Stimulated activated CD8-positive, alpha-beta memory T cell treated with anti-CD3 and anti-CD28 coated beads, Interleukin-4, amount 100 ng/mL, for 1 hour (primary cell): ENCODE data around the gene IDUA.
"Not testable (repeated sequence)": the region's sequence is repeated elsewhere in the genome, so short reads cannot be mapped to it uniquely, and the experiment has no call there.

ENCODE experiments used
- DNase-seq, 2 donors: peaks; one replicate each; pipeline ENCODE4 v3.0.0-alpha.2; 2020; ENCODE audit warnings: low read depth in 2 of 2, low spot score in 1 of 2

Gene IDUA

DNA sequence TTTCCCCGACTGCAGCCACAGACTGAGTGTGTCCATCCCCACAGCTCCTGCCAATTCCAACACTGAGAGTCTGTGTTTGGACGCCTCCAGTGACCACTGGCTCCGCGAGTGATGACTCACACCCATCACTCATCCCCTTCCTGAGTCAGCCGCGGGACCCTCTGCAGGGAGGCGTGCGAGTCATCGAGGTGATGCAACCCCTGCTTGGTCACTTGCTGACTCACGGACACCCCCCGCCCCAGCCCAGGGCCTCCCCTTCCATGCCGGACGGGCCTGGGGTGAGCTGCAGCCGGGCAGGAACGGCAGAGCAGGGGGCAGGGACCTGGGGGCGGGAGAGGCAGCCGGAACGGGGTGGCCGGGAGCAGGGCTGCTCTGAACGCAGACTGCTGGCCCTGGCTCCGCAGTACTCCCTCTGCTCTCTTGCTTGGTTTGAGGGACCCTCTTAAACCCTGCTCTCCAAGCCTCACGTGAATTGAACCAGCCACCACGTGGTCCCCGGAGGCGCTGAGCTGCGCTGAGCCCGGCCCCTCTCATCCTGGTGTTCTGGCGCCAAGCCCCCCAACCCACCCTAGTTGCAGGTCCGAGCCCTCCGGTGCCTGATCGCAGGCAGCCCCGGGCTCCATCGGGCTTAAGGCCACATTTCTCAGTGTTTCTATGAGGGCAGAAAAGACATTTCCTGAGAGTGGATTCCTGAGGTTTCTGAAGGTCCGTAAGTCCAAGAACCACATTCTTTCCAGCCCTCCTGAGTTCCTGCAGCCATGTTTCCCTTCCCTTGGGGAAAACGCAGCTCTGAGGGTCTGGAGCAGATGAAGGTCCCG is 57.0 kb downstream of the IDUA start:
- DNase-seq = peak in 1 of 2 donors; percentile 3

DNA sequence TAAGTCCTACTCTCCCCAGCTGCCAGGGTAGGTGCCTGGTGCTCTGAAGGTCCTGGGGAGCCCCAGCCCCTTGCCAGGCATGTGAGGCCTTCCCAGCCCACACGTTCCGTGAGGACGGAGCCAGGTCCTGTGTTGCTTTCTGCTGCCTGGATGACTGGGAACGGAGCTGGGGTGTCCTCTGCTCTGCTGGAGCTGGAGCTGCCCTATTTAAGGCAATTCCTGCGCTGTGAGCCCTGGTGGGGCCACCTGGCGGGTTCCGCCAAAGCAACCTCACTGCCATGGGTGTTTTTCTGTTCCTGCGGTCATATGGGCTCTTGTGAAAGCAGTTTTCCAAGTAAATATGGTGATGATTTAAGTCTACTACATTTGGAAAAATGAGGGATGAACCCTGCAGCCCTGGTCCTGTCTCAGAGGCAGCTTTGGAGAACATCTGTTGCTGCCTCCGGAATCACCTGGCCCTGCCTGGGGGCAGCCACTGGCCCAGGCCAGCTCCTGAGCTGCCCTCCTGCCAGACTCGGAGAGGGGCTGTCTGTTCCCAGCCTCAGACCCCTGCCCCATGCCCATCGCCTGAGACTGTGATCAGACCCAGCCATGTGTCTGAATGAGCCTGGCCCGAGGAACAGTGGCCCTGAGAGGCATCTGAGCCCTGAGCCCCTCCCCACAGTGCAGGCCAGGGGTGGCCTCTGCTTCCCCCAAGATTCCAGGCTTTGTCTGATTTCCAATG is 57.8 kb downstream of the IDUA start:
- no peak for DNase-seq

DNA sequence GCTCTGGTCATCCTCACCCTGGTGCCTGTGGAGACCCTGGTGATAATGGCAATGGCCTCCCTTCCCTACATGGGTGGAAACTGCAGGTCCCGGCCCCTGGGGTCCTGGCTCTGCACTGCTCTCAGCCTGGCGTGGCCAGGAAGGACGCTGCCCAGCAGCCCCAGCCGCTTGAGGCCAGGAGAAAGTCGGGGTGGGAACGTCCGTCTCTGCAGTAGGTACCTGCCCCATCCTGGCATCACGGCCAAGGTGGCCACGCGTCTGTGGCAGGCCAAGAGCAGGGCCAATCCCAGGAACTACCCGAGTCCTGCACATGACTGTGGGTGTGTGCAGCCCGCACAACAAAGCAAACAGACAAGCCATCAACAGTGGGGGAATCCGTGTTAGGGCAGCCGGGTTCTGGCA is 58.4 kb downstream of the IDUA start:
- DNase-seq = no peak

DNA sequence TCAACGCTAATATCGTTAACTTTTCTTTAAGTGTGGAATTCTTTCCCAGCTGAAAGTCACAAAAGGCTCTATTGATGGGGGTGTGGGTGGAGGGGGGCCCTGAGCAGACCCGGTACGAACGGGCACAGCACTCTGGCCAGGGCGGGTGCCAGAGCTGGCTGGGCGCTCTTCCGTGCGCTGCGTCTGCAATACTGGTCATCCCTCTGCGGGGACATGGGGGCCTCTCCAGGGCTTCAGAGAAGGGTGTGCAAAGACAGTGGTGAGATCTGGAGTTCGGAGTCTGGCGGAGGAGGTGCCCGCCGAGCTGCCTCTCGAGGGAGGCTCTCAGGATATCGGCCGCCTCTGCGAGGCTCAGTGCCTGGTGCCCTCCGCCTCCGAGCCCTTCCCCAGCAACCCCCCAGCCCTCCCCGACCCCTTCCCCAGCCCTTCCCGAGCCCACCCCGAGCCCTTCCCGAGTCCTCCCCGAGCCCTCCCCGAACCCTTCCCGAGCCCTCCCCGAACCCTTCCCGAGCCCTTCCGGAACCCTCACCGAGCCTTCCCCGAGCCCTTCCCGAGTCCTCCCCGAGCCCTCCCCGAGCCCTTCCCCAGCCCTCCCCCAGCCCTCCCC is 58.9 kb downstream of the IDUA start:
- no peak for DNase-seq

DNA sequence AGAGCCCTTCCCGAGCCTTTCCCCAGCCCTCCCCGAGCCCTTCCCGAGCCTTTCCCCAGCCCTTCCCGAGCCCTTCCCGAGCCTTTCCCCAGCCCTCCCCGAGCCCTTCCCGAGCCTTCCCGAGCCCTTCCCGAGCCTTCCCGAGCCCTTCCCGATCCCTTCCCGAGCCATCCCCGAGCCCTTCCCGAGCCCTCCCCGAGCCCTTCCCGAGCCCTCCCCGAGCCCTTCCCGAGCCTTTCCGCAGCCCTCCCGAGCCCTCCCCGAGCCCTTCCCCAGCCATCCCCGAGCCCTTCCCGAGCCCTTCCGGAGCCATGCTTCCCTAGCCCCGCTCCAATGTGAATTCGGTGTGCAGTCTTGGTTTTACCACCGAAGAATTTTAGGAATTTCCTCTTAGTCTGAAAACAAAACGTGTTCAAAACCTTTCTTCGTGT is 59.8 kb downstream of the IDUA start:
- DNase-seq = not testable (repeated sequence)

DNA sequence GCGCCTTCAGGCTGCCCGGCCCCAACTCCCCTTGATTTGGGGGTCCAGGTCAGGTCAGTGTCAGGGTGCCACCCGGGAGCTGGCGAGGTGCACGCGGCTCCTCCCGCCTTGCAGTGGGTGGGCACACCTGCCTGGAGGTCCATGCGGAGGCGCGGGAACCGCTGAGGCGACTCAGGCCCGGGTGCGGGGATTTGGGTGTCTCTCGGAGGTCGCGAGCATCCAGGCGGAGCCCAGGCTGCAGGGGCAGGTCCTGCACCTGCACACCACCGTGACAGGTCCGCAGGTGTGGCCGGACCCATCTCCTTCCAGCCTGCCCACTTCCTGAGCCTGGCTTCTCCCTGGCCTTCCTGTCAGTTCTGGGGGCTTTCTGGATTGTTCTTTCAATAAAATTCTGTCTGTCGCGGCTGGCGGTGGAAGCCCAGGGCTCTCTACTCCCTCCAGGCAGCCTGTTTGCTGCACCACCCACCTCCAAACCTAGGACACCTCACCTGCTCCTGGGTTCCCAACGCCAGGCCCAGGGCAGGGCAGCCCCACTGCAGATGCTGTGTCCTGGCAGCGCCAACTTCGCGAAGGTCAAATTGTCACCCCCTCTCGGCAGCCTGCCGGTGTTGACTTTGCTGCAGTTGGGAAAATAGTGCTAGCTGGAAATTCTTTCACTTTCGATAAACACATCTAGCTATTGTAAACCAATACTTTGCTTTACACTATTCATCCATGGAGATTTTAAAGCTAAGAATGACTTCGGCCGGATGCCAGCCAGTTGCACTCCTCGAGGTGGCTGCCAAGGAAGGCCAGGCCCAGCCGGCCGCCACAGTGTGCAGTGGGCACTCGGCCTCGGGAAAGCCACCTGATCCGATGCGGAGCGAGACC is 60.5 kb downstream of the IDUA start:
- DNase-seq = no peak

DNA sequence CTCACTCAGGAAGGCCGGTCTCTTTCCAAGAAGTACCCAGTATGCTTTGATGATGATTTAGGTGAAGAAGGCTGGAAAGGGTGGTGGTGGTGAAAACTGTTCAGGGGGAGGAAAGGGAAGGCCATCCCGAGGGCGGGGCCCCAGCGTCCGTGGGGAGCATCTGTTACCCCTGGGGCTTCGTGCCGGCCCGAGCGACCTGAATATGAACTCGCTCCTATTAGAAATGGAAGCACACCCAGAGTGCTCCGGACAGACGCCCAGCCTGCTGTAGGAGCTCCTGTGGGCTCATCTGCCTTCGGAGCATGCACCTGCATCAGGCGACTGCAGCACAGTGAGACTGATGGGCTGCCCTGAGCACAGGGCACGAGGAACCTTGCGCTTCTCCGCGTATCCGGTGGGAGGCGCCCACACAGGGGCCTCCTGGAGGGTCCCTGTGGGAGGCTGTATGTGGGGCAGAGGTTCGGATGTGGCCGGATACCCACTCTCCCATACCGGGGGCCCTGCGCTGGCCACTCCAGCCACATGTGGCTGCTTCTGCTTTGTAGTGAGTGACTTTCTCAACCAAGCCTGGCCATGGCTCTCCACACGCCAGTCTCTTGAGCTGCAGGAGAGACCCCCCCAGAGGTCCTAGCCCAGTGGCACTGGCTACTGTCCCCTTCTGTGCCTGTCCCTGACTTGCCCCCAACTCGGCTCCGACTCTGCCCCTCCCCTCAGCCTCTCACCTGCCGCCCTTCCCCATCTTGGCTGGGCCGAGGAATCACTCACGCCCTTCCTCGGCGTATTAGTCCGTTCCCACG is 61.3 kb downstream of the IDUA start:
- DNase-seq = no peak

DNA sequence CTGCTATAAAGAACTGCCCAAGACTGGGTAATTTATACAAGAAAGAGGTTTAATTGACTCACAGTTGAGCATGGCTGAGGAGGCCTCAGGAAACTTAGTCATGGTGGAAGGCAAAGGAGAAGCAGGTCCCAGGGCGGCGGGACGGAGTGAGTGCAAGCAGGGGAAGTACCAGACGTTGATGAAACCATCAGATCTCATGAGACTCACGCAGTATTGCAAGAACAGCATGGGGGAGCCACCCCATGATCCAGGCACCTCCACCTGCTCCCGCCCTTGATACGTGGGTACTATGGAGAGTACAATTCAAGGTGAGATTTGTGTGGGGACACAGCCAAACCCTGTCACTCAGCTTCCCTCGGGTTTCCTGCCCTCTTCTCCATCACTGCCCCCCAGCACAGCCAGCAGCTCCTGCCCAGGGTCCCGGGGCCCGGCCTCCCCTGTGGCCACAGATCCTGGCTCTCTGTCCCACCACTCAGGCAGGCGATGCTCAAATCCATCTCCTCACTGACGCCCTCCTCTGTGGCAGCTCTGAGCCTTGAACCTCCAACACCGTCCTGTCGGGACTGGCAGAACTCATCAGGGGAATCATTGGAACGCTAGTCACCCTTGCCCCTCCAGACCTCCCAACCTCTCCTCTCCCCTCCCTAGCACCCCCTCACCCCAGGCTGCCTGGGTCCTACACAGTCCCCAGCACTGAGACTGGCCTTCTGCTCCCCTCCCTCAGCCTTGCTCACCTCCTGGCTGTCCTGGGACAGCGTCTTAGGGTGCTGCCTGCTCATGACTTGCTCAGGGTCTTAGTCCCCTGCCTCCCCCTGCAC is 62.1 kb downstream of the IDUA start:
- no peak for DNase-seq

DNA sequence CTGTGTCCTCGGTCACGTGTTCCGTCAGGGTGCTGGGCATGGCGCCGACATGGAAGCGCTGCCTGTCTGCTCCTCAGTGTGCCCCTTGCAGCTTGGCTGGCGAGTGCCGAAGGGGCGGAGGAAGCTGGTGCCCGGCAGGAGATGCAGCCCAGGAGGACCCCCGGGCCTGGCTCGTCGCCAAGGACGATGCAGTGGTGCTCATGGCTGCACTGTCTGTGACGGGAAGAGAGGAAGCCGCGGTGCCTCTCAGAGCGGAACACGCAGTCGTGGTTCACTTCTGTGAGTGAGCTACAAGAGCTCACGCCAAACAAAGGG is 62.7 kb downstream of the IDUA start:
- DNase-seq = no peak

DNA sequence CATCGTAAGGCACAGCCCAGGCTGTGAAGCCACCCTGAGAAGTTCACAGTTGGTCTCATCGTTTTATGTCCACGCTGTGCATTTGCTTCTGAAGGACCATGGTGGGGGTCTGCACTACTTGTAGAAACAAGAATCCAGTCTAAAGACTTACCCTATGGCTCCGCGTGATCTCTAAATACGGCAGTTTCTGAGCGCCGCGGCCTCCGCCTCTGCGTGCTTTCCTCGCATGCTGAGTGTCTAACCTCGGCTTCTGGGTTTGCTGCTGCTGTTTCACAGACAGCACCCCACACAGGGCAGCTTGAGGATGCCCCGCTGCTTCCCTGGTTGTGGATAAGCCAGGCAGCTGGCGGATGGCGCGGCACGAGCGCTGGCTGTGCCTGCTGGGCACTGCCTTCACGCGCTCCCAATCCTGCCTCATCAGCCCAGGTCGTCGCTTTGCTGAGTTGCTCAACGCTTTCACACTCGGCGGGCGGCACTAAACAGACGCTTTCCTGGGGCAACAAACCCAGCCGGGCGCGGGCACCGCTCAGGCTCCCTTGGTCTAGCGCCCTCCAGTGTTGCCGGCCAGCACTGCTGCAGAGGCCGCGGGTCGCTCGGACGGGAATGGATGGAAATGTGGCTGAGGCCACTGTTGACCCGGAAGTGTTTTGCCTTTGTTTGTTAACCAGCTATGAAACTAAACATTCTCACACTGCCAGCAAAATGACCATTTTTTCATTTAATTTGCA is 63.8 kb downstream of the IDUA start:
- no peak for DNase-seq

DNA sequence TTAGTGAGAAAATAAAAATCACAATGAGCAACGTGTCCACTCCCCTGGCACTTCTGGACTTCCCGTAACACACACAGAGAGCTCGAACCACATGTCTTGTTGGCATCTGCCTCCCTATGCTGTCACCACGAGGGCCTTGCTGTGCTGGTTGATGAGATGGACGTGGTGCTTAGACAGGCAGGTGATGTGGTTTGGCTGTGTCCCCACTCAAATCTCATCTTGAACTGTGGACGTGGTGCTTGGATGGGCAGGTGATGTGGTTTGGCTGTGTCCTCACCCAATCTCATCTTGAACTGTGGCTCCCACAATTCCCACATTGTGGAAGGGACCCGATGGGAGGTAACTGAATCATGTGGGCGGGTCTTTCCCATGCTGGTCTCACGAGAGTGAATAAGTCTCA is 64.6 kb downstream of the IDUA start:
- DNase-seq = no peak

DNA sequence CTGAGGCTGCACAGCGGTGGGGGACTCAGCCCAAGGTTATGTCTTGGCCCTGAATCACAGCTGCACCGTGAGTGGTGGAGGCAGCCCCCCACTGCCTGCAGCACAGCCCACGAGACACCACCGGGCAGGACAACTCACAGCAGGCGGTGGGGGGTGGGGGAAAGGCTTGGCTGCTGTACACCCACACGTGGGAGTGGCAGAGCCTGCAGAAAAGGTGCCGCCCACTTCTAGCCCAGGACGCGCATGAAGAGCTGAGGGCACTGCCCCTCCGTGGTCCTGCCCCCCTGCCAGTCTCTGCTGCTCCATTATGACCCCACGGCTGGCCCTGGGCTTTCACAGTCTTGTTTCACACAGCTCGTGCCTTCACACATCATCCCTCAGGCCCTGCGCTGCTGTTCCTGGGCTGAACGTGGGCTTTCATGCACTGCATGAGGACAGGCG is 65.4 kb downstream of the IDUA start:
- no peak for DNase-seq

DNA sequence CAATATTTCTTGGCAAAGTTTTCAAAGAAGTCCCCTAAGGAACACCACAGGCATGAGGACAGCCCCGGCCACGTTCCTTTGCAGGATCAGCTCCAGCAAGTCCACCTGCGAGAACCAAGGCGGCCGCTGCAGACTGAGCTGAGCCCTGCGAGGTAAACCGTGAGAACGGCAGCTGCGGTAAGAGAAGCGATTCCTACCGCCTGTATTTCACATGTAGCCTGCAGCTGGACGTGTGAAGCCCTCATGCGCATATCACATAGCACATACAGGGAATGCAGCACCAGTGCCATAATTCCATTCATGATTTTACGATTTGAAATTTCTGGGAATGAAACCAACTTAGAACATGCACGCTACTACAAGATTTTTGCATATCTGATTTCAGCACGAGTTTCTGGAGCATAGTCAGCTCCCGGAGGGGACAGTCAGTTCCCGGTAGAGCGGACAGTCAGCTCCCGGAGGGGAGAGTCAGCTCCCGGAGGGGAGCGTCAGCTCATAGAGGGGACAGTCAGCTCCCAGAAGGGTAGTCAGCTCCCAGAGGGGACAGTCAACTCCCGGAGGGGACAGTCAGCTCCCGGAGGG is 66.3 kb downstream of the IDUA start:
- DNase-seq = no peak

DNA sequence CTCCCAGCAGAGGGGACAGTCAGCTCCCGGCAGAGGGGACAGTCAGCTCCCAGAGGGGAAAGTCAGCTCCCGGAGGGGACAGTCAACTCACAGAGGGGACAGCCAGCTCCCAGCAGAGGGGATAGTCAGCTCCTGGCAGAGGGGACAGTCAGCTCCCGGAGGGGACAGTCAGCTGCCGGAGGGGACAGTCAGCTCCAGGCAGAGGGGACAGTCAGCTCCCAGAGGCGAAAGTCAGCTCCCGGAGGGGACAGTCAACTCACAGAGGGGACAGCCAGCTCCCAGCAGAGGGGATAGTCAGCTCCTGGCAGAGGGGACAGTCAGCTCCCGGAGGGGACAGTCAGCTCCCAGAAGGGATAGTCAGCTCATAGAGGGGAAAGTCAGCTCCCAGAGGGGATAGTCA is 67.0 kb downstream of the IDUA start:
- not testable (repeated sequence) for DNase-seq
